K562 (cell line): ENCODE results near the gene SLC10A3. TPM values are rescaled to one million over a fixed set of nuclear protein-coding genes. Genes with fewer than 3 reads are reported as not detected.
A peak's percentile ranks its signal among the peaks of the same experiment; 100 is the strongest.

Source experiments
- MYNN ChIP-seq, 2 experiments: sonication (generic); formaldehyde crosslinking in 1 of 2; IDR thresholded peaks; 2 replicates each; pipeline versions ENCODE4 v1.5.0 to v1.6.1; 2016 to 2020; ENCODE audit warnings: antibody characterized with exemption in 1 of 2, missing genetic modification reagents in 1 of 2
- NFIX ChIP-seq: fragments of 250-450 bp; sonication (Bioruptor Pico); IDR thresholded peaks from 2 replicates; pipeline ENCODE4 v1.4.0; 2020; ENCODE audit warnings: low read depth, mild to moderate bottlenecking, moderate library complexity
- NR1H2 ChIP-seq: sonication (generic); formaldehyde crosslinking; IDR thresholded peaks from 2 replicates; pipeline ENCODE4 v1.4.0; 2020; ENCODE audit warnings: mild to moderate bottlenecking, missing genetic modification reagents
- POLR2AphosphoS2 ChIP-seq: IDR thresholded peaks from 2 replicates; pipeline ENCODE4 v1.6.1; 2012; ENCODE audit warnings: low read length, improper control_type of control experiment
- RBFOX2 ChIP-seq: fragments of 200-400 bp; formaldehyde crosslinking; IDR thresholded peaks from 2 replicates; pipeline ENCODE4 v1.6.1; 2017; ENCODE audit warnings: low read depth, mild to moderate bottlenecking, low read length, moderate library complexity
- SUPT5H ChIP-seq: fragments of 450-650 bp; IDR thresholded peaks from 2 replicates; pipeline ENCODE4 v1.6.1; 2016
- YY1 ChIP-seq, 3 experiments: IDR thresholded peaks; 2 replicates each; pipeline ENCODE4 v1.6.1; 2011; ENCODE audit warnings: low read length in 2 of 3, mild to moderate bottlenecking in 2 of 3, moderate library complexity in 2 of 3, borderline replicate concordance in 1 of 3, control low read depth in 1 of 3, low read depth in 1 of 3; ENCODE audit not compliant: insufficient read depth in 3 of 3, insufficient replicate concordance in 2 of 3, control insufficient read depth in 1 of 3, insufficient read length in 1 of 3; ENCODE audit errors: extremely low read depth in 1 of 3
- polyA plus RNA-seq, 8 experiments: library from polyadenylated mRNA; depleted of rRNA in 4 of 8; stranded (reverse) in 5 of 8; unstranded in 3 of 8; fragments of >200 nt; fragmentation: Nextera tagmentation in 2 of 8; fragmentation: Illumina TruSeq in 1 of 8; extraction: Ambion mirVana in 2 of 8; extraction: Trizol in 1 of 8; gene quantifications; 2 replicates each; pipeline versions ENCODE4 v1.2.1 to v1.2.3, GENCODE V29; 2011 to 2014; ENCODE audit warnings: inconsistent platforms in 1 of 8, missing spikeins in 1 of 8
- total RNA-seq, 7 experiments: library from RNA; depleted of rRNA in 6 of 7; stranded (reverse); fragments of >200 nt in 6 of 7; fragmentation: Illumina TruSeq in 2 of 7; extraction: Trizol in 2 of 7; gene quantifications; 2 replicates each; pipeline versions ENCODE4 v1.2.1 to v1.2.3, GENCODE V29; 2011 to 2021; ENCODE audit warnings: low replicate concordance in 1 of 7
- TF ChIP-seq, protein P1 (sequence below), 2 experiments: fragments of 450-650 bp; IDR thresholded peaks; 2 replicates each; pipeline ENCODE4 v1.6.1; 2018; ENCODE audit warnings: mild to moderate bottlenecking in 2 of 2, low read depth in 1 of 2; ENCODE audit not compliant: partially characterized antibody in 2 of 2
- TF ChIP-seq, protein P2 (sequence below): fragments of 250-450 bp; sonication (Bioruptor Pico); IDR thresholded peaks from 2 replicates; pipeline ENCODE4 v1.8.0; 2022; ENCODE audit warnings: moderate library complexity, mild to moderate bottlenecking, inconsistent platforms
- TF ChIP-seq, protein P3 (sequence below): IDR thresholded peaks from 3 replicates; pipeline ENCODE4 v1.6.1; 2011; ENCODE audit warnings: borderline replicate concordance, mild to moderate bottlenecking; ENCODE audit not compliant: insufficient read length, insufficient read depth

The SLC10A3 gene
- total and polyA plus RNA-seq, 9 of the 15 experiments (the other 6 are each of a cell fraction or from before 2014, with no cell fraction given): 5.2 to 30.6 (median 16.7) TPM

DNA sequence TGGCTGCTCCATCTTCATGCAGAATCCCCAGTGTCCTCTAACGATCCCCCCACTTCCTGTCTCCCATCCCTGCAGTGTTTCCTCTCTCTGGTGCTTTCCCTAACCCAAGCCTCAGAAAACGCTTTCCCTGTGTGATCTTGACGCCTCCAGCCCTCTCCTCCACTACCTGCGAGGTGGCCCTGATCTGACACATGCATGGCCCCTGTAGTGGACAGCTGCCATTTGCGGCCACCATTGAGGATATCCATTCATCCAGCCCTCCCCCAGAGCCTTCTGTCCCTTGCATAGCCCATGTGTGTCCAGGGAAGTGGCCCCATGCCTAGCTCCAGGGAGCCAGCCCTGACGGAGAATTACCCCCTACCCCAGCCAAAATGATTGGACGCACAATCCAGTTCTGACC, 7.1 kb downstream of the SLC10A3 start (continued):
- TF ChIP-seq, protein P1, sequence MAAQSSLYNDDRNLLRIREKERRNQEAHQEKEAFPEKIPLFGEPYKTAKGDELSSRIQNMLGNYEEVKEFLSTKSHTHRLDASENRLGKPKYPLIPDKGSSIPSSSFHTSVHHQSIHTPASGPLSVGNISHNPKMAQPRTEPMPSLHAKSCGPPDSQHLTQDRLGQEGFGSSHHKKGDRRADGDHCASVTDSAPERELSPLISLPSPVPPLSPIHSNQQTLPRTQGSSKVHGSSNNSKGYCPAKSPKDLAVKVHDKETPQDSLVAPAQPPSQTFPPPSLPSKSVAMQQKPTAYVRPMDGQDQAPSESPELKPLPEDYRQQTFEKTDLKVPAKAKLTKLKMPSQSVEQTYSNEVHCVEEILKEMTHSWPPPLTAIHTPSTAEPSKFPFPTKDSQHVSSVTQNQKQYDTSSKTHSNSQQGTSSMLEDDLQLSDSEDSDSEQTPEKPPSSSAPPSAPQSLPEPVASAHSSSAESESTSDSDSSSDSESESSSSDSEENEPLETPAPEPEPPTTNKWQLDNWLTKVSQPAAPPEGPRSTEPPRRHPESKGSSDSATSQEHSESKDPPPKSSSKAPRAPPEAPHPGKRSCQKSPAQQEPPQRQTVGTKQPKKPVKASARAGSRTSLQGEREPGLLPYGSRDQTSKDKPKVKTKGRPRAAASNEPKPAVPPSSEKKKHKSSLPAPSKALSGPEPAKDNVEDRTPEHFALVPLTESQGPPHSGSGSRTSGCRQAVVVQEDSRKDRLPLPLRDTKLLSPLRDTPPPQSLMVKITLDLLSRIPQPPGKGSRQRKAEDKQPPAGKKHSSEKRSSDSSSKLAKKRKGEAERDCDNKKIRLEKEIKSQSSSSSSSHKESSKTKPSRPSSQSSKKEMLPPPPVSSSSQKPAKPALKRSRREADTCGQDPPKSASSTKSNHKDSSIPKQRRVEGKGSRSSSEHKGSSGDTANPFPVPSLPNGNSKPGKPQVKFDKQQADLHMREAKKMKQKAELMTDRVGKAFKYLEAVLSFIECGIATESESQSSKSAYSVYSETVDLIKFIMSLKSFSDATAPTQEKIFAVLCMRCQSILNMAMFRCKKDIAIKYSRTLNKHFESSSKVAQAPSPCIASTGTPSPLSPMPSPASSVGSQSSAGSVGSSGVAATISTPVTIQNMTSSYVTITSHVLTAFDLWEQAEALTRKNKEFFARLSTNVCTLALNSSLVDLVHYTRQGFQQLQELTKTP (IDR thresholded peaks at IDR 0.05; ENCODE audit: low read depth in 1 of 2, partially characterized antibody in 2 of 2): no peak
- TF ChIP-seq NR1H2 (CRISPR knock-in tag): no peak
- TF ChIP-seq, protein P2, sequence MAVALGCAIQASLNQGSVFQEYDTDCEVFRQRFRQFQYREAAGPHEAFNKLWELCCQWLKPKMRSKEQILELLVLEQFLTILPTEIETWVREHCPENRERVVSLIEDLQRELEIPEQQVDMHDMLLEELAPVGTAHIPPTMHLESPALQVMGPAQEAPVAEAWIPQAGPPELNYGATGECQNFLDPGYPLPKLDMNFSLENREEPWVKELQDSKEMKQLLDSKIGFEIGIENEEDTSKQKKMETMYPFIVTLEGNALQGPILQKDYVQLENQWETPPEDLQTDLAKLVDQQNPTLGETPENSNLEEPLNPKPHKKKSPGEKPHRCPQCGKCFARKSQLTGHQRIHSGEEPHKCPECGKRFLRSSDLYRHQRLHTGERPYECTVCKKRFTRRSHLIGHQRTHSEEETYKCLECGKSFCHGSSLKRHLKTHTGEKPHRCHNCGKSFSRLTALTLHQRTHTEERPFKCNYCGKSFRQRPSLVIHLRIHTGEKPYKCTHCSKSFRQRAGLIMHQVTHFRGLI (CRISPR knock-in tag): no peak
- TF ChIP-seq RBFOX2: peak; percentile 15; the same call in 1 of the 2 replicates
- TF ChIP-seq YY1 (IDR thresholded peaks at IDR 0.05; ENCODE audit: borderline replicate concordance in 1 of 3, control insufficient read depth in 1 of 3, extremely low read depth in 1 of 3, insufficient read depth in 3 of 3, insufficient read length in 1 of 3, insufficient replicate concordance in 2 of 3, low read depth in 1 of 3, low read length in 2 of 3): peak in 1 of 3 experiments; percentile 4
- TF ChIP-seq MYNN (IDR thresholded peaks at IDR 0.05): peak; percentile 35; the same call in 1 of the 2 replicates
- TF ChIP-seq MYNN (CRISPR knock-in tag; IDR thresholded peaks at IDR 0.05): no peak
- peak; percentile 69 for TF ChIP-seq POLR2AphosphoS2
- TF ChIP-seq NFIX: no peak
- peak; percentile 68 for TF ChIP-seq SUPT5H
- TF ChIP-seq, protein P3, sequence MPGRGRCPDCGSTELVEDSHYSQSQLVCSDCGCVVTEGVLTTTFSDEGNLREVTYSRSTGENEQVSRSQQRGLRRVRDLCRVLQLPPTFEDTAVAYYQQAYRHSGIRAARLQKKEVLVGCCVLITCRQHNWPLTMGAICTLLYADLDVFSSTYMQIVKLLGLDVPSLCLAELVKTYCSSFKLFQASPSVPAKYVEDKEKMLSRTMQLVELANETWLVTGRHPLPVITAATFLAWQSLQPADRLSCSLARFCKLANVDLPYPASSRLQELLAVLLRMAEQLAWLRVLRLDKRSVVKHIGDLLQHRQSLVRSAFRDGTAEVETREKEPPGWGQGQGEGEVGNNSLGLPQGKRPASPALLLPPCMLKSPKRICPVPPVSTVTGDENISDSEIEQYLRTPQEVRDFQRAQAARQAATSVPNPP: no peak
